ENCODE results near the gene RIN3.
A peak's percentile ranks its signal among the peaks of the same experiment; 100 is the strongest.

RIN3 gene

DNA sequence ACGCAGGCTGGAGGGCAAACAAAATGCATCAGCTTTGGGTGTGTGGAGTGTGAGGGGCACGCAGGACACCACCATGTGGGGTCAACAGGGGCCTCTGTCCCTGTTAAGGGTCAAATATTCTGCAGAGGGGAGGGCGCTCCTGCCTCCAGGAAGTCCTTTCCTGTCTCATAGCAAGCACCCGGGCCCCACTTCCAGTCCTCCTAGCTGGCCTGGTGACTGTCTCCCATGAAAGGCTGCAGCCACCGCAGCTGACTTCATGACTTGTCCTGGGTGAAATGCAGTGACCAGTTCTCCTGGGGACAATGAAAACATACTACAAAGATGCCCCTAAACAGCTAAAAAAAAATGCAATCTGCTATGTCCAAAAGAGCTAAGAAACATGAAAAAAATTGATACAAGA is 181.2 kb downstream of the RIN3 start:
- no peak for DNase-seq

DNA sequence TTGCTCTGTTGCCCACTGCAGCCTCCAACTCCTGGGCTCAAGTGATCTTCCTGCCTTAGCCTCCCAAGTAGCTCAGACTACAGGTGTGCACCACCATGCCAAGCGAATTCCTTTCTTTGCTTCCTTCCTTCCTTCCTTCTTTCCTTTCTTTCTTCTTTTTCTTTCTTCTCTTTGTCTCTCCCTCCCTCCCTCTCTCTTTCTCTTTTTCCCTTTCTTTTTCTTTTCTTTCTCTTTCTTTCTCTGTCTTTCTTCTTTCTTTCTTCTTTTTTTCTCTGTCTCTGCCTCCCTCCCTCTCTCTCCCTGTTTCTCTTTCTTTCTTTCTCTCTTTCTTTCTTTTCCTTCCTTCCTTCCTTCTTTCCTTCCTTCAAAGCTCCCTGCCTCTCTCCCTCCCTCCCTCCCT is 182.0 kb downstream of the RIN3 start:
- DNase-seq = no peak

- no peak for DNase-seq
Measured at GRCh38 chr14:92696366-92696765, 182.8 kb downstream of the RIN3 start.

DNA sequence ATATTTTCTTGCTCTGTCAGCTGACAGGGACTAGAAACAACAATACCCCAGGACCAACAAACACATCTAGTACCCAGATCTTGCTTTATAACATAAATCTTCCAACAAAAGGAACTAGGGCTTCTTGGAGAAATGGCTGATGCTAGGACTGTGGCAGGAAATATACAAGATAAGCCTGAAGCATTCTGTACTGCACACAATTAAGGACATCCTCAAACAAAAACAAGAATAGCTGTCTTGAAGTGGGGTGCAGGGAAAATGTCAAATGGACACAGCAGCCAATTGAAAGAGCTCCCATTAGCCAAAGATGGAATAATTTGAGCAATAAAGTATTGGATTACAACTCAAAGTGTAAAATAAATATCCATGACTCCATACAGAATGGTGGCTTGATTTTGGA is 184.8 kb downstream of the RIN3 start:
- no peak for DNase-seq

DNA sequence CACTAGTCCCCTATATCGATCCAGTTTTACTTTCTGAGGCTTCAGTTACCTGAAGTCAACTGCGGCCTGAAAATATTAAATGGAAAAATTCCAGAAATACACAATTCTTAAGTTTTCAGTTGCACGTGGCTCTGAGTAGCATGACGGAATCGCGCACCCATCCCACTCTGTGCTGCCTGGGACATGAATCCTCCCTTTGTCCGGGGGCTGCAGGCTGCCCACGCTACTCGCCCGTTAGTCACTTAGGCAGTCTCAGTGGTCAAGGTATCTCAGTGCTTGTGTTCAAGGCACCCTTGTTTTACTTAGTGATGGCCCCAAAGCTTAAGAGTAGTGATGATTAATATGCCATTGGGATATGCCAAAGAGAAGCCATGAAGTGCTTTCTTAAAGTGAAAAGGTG is 188.2 kb downstream of the RIN3 start:
- DNase-seq = no peak

- DNase-seq = no peak
Measured at GRCh38 chr14:92702441-92702918, 188.9 kb downstream of the RIN3 start.

DNA sequence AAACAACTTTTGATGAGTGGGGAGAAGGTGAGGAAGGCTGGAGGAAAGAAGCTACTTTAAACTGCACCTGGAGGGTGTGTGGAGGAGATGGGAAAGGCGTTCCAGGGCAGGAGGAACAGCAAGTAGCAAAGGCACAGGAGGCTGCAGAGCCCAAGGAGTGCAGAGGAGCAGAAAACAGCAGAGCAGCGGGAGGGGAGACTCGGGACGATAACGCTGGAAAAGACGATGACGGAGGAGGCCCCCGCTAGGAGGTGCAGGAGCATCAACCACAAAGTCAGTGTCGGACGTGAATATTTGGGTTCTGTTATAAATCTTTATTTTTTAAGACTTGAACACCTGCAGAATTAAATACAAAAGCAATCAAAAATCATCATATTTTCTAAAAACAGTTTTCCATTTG is 189.9 kb downstream of the RIN3 start:
- no peak for DNase-seq

DNA sequence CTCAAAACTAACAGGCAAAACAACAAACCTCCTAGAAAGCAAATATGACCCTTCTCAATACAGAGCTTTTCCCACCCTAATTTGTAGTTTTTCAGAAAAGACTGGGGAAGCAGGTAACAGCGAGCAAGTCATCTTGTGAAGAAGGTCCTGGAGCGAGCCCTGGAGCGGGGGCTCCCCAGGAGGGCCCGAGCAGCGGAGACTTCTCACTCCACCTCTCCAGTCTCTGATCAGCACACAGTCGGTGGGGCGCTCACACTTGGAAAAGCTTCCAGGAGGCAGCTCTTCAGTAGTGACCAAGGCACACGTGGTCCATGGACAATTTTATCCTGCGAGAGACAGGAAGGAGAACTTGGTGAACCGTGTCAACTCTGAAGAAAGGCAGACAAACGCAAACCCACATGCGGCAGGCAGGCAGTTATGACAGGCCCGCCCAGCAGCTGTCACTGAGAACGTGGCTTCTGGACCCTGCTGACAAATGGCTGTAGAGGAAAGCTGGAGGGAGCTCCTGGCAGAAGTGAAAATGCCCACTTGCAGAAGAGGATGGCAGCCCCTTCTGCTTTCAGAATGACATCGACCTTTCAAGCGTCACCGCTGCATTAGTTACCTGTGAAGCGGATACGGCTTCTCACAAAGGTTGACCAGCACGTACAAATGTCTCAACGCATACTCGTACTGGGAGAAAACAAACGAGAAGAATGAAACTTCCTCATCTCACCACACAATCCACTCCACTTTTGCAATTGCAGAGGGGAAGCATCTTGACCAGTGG is 190.6 kb downstream of the RIN3 start:
- DNase-seq = no peak

GRCh38 chr14:92704821-92705220 is 191.2 kb downstream of the RIN3 start:
- DNase-seq = no peak

DNA sequence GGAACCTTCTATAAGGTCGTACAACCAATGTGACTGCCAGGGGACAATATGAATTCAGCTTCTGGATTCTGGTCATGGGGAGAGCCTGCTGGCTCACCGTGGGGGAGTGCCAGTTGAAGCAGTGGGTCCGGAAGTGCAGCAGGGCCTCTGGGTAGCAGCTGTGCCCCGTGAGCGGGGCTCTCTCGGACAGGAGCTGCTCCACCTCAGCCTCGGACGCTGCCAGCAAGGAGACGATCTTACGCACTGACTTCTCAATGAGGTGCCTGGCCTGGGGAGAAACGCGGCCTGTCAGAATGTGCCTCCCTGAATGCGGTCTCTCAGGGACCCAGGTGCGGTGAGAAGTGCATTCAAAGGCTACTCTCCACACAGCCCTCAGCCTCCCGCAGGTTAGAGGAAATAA is 192.8 kb downstream of the RIN3 start:
- DNase-seq = no peak

DNA sequence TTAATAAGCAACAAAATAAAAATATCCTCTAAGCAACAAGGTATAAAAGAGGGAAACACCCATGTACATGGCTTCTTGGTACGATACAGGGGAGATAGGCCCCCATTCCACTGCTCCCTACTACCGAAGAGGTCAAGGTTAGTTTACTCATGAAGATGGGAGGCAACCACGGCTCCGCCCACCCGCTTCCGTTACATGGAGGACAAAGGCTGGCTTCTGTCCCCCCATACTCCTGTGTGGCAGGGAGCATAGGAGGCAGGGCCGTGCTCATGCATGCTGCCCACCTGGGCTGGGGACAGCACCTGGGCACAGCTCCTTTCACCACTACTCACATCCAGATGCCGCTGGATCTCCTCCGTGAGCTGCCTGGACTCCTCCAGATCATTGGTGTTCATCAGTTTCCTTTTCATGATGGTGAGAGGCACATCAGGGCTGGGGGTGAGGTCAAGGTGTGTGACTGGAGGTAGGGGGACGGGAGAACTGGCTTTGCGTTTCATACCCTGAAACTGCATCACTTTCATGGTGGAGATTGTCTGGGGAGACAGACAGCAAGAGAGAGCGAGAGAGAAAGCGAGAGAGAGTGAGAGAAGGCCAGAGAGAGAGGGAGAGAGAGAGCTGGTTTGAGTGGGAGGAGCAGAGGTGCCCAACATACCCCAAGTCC is 195.9 kb downstream of the RIN3 start:
- DNase-seq = no peak

GRCh38 chr14:92710001-92710341 is 196.4 kb downstream of the RIN3 start:
- no peak for DNase-seq

GRCh38 chr14:92711976-92712653 is 198.5 kb downstream of the RIN3 start:
- no peak for DNase-seq

DNA sequence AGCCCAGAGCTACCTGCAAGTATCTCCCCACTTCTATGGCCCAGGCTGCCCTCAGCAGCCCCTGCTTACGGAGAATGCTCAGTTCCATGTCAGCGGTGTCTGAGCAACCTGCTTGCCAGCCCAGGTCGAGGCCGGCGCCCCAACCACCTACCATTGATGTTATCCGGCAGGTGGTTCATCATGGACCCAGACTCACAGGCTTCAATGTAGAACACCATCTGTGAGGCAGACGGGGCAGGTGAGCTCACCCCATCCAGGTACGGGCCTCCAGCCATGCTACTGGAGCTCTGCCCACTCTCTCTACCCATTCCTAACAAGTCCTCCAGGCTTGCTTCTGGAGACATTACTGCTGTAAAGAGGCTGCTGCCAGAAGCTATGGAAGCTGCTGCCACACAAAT is 199.1 kb downstream of the RIN3 start:
- DNase-seq = no peak

GRCh38 chr14:92714739-92715307 is 201.2 kb downstream of the RIN3 start:
- peak; percentile 86 for DNase-seq

DNA sequence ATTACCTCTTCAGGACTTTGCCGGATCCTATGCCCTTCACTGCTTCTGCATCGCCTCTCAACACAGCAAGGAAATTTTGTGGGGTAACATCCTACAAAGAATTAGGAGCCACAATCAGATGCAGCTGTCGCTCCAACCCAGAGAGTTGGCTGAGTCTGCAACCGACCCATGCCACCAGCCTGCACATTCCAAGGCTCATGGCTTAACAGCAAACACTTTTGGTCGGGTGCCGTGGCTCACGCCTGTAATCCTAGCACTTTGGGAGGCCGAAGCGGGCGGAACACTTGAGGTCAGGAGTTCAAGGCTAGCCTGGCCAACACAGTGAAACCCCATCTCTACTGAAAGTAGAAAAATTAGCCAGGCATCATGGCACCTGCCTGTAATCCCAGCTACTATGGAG is 202.6 kb downstream of the RIN3 start:
- DNase-seq = no peak

DNA sequence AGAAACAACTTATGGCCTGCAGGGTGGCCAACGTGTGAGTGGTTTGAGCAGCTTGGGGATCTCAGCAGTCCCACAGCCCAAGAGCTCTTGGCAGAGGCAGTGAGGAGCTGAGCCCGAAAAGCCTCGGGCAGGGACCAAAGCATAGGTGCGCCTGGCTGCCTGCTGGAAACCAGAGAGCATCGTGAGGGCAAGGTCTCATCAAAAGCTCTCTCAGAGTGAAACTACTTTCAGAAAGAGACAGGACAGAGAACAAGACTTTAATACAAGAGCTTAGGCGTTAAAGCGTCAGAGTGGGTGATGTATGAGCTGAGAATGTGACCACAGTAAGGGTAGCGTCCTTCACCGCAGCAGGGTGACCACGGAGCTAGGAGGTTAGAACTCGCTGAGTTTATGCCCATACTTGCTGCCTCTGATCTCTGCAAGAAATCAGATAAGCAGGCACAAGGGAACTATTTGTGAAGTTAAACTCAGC is 204.0 kb downstream of the RIN3 start:
- no peak for DNase-seq

DNA sequence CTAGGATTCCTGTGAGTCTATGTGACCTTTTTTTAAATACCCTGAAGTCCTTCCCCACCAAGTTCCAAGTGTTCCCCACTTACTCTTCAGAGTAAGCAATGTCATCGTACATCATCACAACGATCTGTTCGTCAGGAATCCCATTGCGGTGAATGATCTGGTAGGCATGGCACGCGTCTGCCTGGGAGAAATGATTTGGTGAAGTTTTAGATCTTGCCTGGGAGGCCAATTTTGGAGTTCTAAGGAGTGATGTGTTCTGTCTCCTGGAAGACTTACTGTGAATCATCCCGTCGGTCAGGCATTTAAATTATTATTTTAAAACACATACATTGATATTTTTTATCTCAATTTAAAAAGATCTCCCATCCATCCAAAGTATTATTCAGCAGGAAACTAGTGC is 205.1 kb downstream of the RIN3 start:
- no peak for DNase-seq

DNA sequence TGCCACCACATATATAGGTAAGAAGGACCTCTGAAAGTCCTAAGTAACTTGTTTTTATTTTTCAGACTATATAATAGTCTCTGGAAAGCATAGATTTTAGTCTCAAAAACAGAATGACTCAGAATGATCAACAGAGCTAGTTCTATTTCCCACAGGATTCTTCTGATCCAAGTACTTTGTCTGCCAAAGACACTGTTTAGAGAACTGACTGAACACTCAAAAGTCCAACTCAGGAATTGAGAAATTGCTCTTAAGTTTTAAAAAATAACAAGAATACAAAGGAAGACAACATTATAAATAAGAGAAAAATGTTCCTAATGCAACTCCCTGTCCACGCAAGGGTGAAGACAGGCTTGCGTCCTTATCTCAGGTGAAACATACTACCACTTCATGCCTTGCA is 205.8 kb downstream of the RIN3 start:
- DNase-seq = no peak

- DNase-seq = no peak
Measured at GRCh38 chr14:92719890-92720323, 206.3 kb downstream of the RIN3 start.

GRCh38 chr14:92724516-92725340 is 211.1 kb downstream of the RIN3 start:
- no peak for DNase-seq

- DNase-seq = peak; percentile 26
Measured at GRCh38 chr14:92726135-92726932, 212.8 kb downstream of the RIN3 start.
